GM12878 (cell line): ENCODE data around the gene BCAT1. TPM values are rescaled to one million over a fixed set of nuclear protein-coding genes. Genes with fewer than 3 reads are reported as not detected.

ENCODE experiments used
- ATAC-seq: fragments of 200-7000 bp; cut with Tn5 transposase; 3 replicates; pipeline ENCODE4 v1.9.1; 2020; ENCODE audit warnings: mild to moderate bottlenecking, moderate library complexity
- BruUV-seq: library from RNA; stranded (reverse); fragments of 400-500 nt; replicated peaks from 2 replicates; lab custom pipeline; 2021; lab: Mats Ljungman, UMichigan
- CTCF ChIA-PET: fragments of 300-600 bp; sonication (Branson Sonifier 250); formaldehyde crosslinking; extraction: SDS; loops from one replicate; lab custom pipeline; 2021; ENCODE audit warnings: inconsistent platforms; lab: Yijun Ruan, JAX
- POLR2A ChIA-PET: fragments of 350-600 bp; formaldehyde crosslinking; extraction: SDS; loops from one replicate; lab custom pipeline; 2021; ENCODE audit warnings: inconsistent platforms; lab: Charles Lee
- RAD21 ChIA-PET: fragments of 300-600 bp; sonication (Branson Sonifier 250); formaldehyde crosslinking; loops from one replicate; lab custom pipeline; 2023; ENCODE audit warnings: antibody characterized with exemption; ENCODE audit not compliant: unreplicated experiment; lab: Charles Lee
- SMC1A ChIA-PET: fragments of 300-600 bp; sonication (Branson Sonifier 250); formaldehyde crosslinking; loops from one replicate; lab custom pipeline; 2023; ENCODE audit not compliant: unreplicated experiment, uncharacterized antibody; lab: Charles Lee
- DNase-seq: peaks from one replicate; pipeline ENCODE4 v3.0.0-alpha.2; 2011; ENCODE audit warnings: low read depth, low spot score
- FAIRE-seq: peaks from 3 replicates; lab custom pipeline; 2011; peaks lifted over from hg19 to GRCh38; lab: Jason Lieb, UNC
- H2AFZ ChIP-seq: 2 replicates; pipeline ENCODE4 v1.6.0; 2011; ENCODE audit warnings: low read depth, low read length, control low read depth; ENCODE audit not compliant: control insufficient read depth
- H3K27ac ChIP-seq: 2 replicates; pipeline ENCODE4 v1.5.1; 2011; ENCODE audit warnings: control low read depth; ENCODE audit not compliant: control insufficient read depth, insufficient read depth
- H3K27me3 ChIP-seq, 2 experiments: replicated peaks in 1 of 2; 2 replicates each; pipeline versions ENCODE4 v1.6.0 to v1.6.1; 2011; ENCODE audit warnings: low read length in 1 of 2; ENCODE audit not compliant: control insufficient read depth in 2 of 2, insufficient read depth in 2 of 2
- H3K36me3 ChIP-seq, 2 experiments: 2 replicates each; pipeline ENCODE4 v1.5.1; 2011; ENCODE audit warnings: low read length in 1 of 2; ENCODE audit not compliant: control insufficient read depth in 2 of 2, insufficient read depth in 2 of 2
- H3K4me1 ChIP-seq: 2 replicates; pipeline ENCODE4 v1.6.1; 2011; ENCODE audit warnings: mild to moderate bottlenecking, low read length, moderate library complexity, mixed read lengths; ENCODE audit not compliant: control insufficient read depth, insufficient read depth
- H3K4me2 ChIP-seq: 2 replicates; pipeline ENCODE4 v1.6.0; 2011; ENCODE audit warnings: control low read depth; ENCODE audit not compliant: control insufficient read depth, insufficient read depth
- H3K4me3 ChIP-seq: fragments of 200-600 bp; sonication (generic); 2 replicates; pipeline ENCODE4 v1.5.1; 2016
- H3K79me2 ChIP-seq: 2 replicates; pipeline ENCODE4 v1.6.0; 2011; ENCODE audit warnings: low read length; ENCODE audit not compliant: control insufficient read depth, insufficient read depth
- H3K9ac ChIP-seq: 2 replicates; pipeline ENCODE4 v1.8.0; 2011; ENCODE audit warnings: low read length, control low read depth, mixed read lengths; ENCODE audit not compliant: control insufficient read depth, insufficient read depth
- H3K9me3 ChIP-seq: replicated peaks from 3 replicates; pipeline ENCODE4 v1.5.1; 2011; ENCODE audit warnings: mild to moderate bottlenecking, low read length; ENCODE audit not compliant: control insufficient read depth, insufficient read depth
- H4K20me1 ChIP-seq: 2 replicates; pipeline ENCODE4 v1.6.0; 2011; ENCODE audit not compliant: control insufficient read depth, insufficient read depth
- BMI1 ChIP-seq: fragments of 450-650 bp; IDR thresholded peaks from 2 replicates; pipeline ENCODE4 v1.6.1; 2016; ENCODE audit warnings: mild to moderate bottlenecking, moderate library complexity, borderline replicate concordance
- CBX5 ChIP-seq: sonication (generic); IDR thresholded peaks from 2 replicates; pipeline ENCODE4 v1.6.1; 2016; ENCODE audit warnings: low read depth, moderate library complexity, mild to moderate bottlenecking, inconsistent platforms
- CREM ChIP-seq: IDR thresholded peaks from 2 replicates; pipeline ENCODE4 v1.6.1; 2014; ENCODE audit warnings: antibody characterized with exemption, low read depth
- EGR1 ChIP-seq, 2 experiments: IDR thresholded peaks; 1 replicate in 1 of 2; 2 replicates in 1 of 2; pipeline ENCODE4 v1.6.1; 2011 to 2012; ENCODE audit warnings: low read depth in 2 of 2, low read length in 2 of 2, borderline replicate concordance in 1 of 2, mild to moderate bottlenecking in 1 of 2, moderate library complexity in 1 of 2
- EP300 ChIP-seq, 2 experiments: fragments of 150-350 bp in 1 of 2; IDR thresholded peaks; 2 replicates each; pipeline ENCODE4 v1.6.1; 2011 to 2012; ENCODE audit warnings: low read depth in 2 of 2, low read length in 2 of 2, borderline replicate concordance in 1 of 2, improper control_type of control experiment in 1 of 2, inconsistent platforms in 1 of 2; ENCODE audit not compliant: control insufficient read depth in 1 of 2
- FOXM1 ChIP-seq: IDR thresholded peaks from 2 replicates; pipeline ENCODE4 v1.6.1; 2012; ENCODE audit warnings: low read depth, mild to moderate bottlenecking, inconsistent platforms, low read length, moderate library complexity
- GABPA ChIP-seq: IDR thresholded peaks from 2 replicates; pipeline ENCODE4 v1.6.1; 2014; ENCODE audit warnings: antibody characterized with exemption, low read depth, mild to moderate bottlenecking, inconsistent platforms
- IKZF2 ChIP-seq, 2 experiments: fragments of 450-650 bp; IDR thresholded peaks; 2 replicates each; pipeline ENCODE4 v1.6.1; 2017; ENCODE audit warnings: mild to moderate bottlenecking in 2 of 2, moderate library complexity in 2 of 2
- JUND ChIP-seq: IDR thresholded peaks from 2 replicates; pipeline ENCODE4 v1.6.1; 2012; ENCODE audit warnings: low read depth, mild to moderate bottlenecking, low read length, improper control_type of control experiment, moderate library complexity
- NFYB ChIP-seq: IDR thresholded peaks from 2 replicates; pipeline ENCODE4 v1.6.1; 2011; ENCODE audit warnings: low read depth, mild to moderate bottlenecking, low read length, improper control_type of control experiment, moderate library complexity; ENCODE audit not compliant: insufficient read depth
- POLR2A ChIP-seq: IDR thresholded peaks from 2 replicates; pipeline ENCODE4 v1.6.1; 2011; ENCODE audit warnings: low read depth, mild to moderate bottlenecking, low read length
- POU2F2 ChIP-seq: IDR thresholded peaks from 3 replicates; pipeline ENCODE4 v1.6.1; 2011; ENCODE audit warnings: low read depth, mild to moderate bottlenecking, low read length, borderline replicate concordance
- RAD21 ChIP-seq: IDR thresholded peaks from 2 replicates; pipeline ENCODE4 v1.6.1; 2011; ENCODE audit warnings: mild to moderate bottlenecking, low read depth, low read length, moderate library complexity; ENCODE audit not compliant: insufficient read depth
- RBBP5 ChIP-seq: fragments of 200-600 bp; sonication (generic); conservative IDR thresholded peaks from 2 replicates; pipeline ENCODE4 v1.6.1; 2016
- SKIL ChIP-seq: fragments of 450-650 bp; IDR thresholded peaks from 2 replicates; pipeline ENCODE4 v1.6.1; 2017; ENCODE audit warnings: mild to moderate bottlenecking, low read depth, inconsistent platforms; ENCODE audit not compliant: poor library complexity, severe bottlenecking
- STAT3 ChIP-seq: IDR thresholded peaks from 2 replicates; pipeline ENCODE4 v1.6.1; 2011; ENCODE audit warnings: low read depth, low read length, improper control_type of control experiment
- TAF1 ChIP-seq: IDR thresholded peaks from 2 replicates; pipeline ENCODE4 v1.6.1; 2011; ENCODE audit warnings: mild to moderate bottlenecking, low read depth, low read length, borderline replicate concordance
- TARDBP ChIP-seq: IDR thresholded peaks from 2 replicates; pipeline ENCODE4 v1.6.1; 2016; ENCODE audit warnings: borderline replicate concordance
- ZBTB4 ChIP-seq: fragments of 450-650 bp; formaldehyde crosslinking; IDR thresholded peaks from 2 replicates; pipeline ENCODE4 v1.4.0; 2022; ENCODE audit warnings: mild to moderate bottlenecking, moderate library complexity
- WGBS: methylation state at CpG from one replicate; pipeline ENCODE4 v1.1.6; 2016; ENCODE audit warnings: low lambda C conversion rate; ENCODE audit not compliant: insufficient replicate concordance, insufficient coverage; ENCODE audit errors: missing lambda C conversion rate; 5-methylcytosine and 5-hydroxymethylcytosine counted together
- in situ Hi-C: fragments of 300-500 bp; cut with MboI; formaldehyde crosslinking; loops from 9 replicates; pipeline ENCODE4 v1.14.3; 2018; ENCODE audit warnings: mixed read lengths
- intact Hi-C: fragments of 100-400 bp; cut with micrococcal nuclease; formaldehyde crosslinking; loops from one replicate; pipeline ENCODE4 v1.14.2; 2022; ENCODE audit not compliant: unreplicated experiment
- polyA plus RNA-seq, 11 experiments: library from polyadenylated mRNA; depleted of rRNA in 4 of 11; unstranded in 6 of 11; stranded (reverse) in 5 of 11; fragments of >200 nt; fragmentation: Nextera tagmentation in 4 of 11; fragmentation: Illumina TruSeq in 1 of 11; extraction: Ambion mirVana in 4 of 11; extraction: Trizol in 1 of 11; gene quantifications; 1 replicate in 1 of 11; 2 replicates in 10 of 11; pipeline versions ENCODE4 v1.2.1 to v1.2.3, GENCODE V29; 2011 to 2016; ENCODE audit warnings: inconsistent platforms in 2 of 11, missing spikeins in 2 of 11, low read depth in 1 of 11
- total RNA-seq, 4 experiments: library from RNA; depleted of rRNA in 3 of 4; stranded (reverse); fragments of >200 nt in 3 of 4; fragmentation: Illumina TruSeq in 1 of 4; extraction: Trizol in 1 of 4; gene quantifications; 2 replicates each; pipeline versions ENCODE4 v1.2.1 to v1.2.3, GENCODE V29; 2013 to 2021

Gene BCAT1
- total and polyA plus RNA-seq, 10 of the 15 experiments (the other 5 are each of a cell fraction or from before 2014, with no cell fraction given): 26.2 to 187 (median 81.9) TPM

- H3K27me3 ChIP-seq: no peaks in the 10 kb centered on the region
- ChIA-PET CTCF (interaction anchor here (1.3 kb wide), 1 partner anchor 11 kb away, joined by 5 read pairs; no protein-coding TSS in a partner anchor), SMC1A (interaction anchor here (0.7 kb wide), 1 partner anchor 28 kb away, joined by 3 read pairs; no protein-coding TSS in a partner anchor), POLR2A (interaction anchor here (2.4 kb wide), 1 partner anchor 10 kb away, joined by 7 read pairs; no protein-coding TSS in a partner anchor), RAD21 (no interaction called here)
- H3K9ac ChIP-seq: no peak overlapping the region
- H3K9me3 ChIP-seq: peaks cover 5% of the 10 kb centered on the region; the same call in 2 of the 3 replicates
- in situ Hi-C loops (no loop called here), intact Hi-C loops (loop anchor here (2.0 to 5.0 kb wide), 3 partner anchors 25 to 117 kb away; no protein-coding TSS in a partner anchor)
- DNase-seq: peak; percentile 65
- no peak overlapping the region for H2AFZ ChIP-seq
- H3K4me2 ChIP-seq: no peak overlapping the region
- H3K79me2 ChIP-seq: no peaks in the 10 kb centered on the region
- H3K4me1 ChIP-seq: peaks cover 31% of the 10 kb centered on the region
- no peaks in the 10 kb centered on the region for H4K20me1 ChIP-seq
- FAIRE-seq: peak; percentile 59
- H3K27ac ChIP-seq: peak overlapping the region; percentile 54
- peak; percentile 50 for ATAC-seq
- H3K36me3 ChIP-seq: peaks cover 0 to 6% of the 10 kb centered on the region in 2 experiments; a peak in 2 of 4 replicates
- no peak overlapping the region for H3K4me3 ChIP-seq
- no TSS peak for BruUV-seq
- 49% methylated on average over 4 of the region's 5 CpGs for WGBS
- TF ChIP-seq RBBP5 (no peak), SKIL (no peak), NFYB (no peak), IKZF2 (IDR thresholded peaks at IDR 0.05) (peak in 1 of 2 experiments; percentile 46; a peak in 1 of 4 replicates), EP300 (IDR thresholded peaks at IDR 0.05; ENCODE audit: borderline replicate concordance in 1 of 2, control insufficient read depth in 1 of 2, low read depth in 2 of 2, low read length in 2 of 2) (peak; percentile 34 to 48; a peak in 2 of 4 replicates), JUND (no peak), BMI1 (no peak), GABPA (peak; percentile 6; the same call in 1 of the 2 replicates), ZBTB4 (no peak), TARDBP (no peak), EGR1 (IDR thresholded peaks at IDR 0.05; ENCODE audit: borderline replicate concordance in 1 of 2, low read depth in 2 of 2, low read length in 2 of 2) (no peak), FOXM1 (peak; percentile 85; the same call in 1 of the 2 replicates), POU2F2 (0 out of 3 replicates have a peak, but pooled peaks have one; percentile 7), CREM (peak; percentile 56; the same call in 1 of the 2 replicates), POLR2A (no peak), CBX5 (no peak), STAT3 (0 out of 2 replicates have a peak, but pooled peaks have one; percentile 23), TAF1 (no peak), RAD21 (no peak)
These were observed 124.9 kb downstream of the BCAT1 start for GRCh38 chr12:24823808-24824515.
